ENCODE measurements around the gene COPE. TPM values are rescaled to one million over a fixed set of nuclear protein-coding genes. Genes with fewer than 3 reads are reported as not detected.
"Not testable (repeated sequence)": the region's sequence is repeated elsewhere in the genome, so short reads cannot be mapped to it uniquely, and the experiment has no call there.

The COPE gene
- total RNA-seq, 6 experiments from 2014 or later: 67.4 to 240 (median 97.1) TPM

GRCh38 chr19:18903156-18904037 lies 15.8 kb downstream of the COPE start:
- intact Hi-C loops (cut with DNase I): no loop called here
- Histone ChIP-seq H3K36me3 (peaks cover 0 to 16% (median 8%) of the 10 kb centered on the region in 4 donors), H3K27ac (no peak overlapping the region), H3K4me1 (no peaks in the 10 kb centered on the region), H3K9me3 (no peaks in the 10 kb centered on the region), H3K4me3 (no peak overlapping the region), H3K27me3 (no peaks in the 10 kb centered on the region)
- WGBS (ENCODE audit: insufficient coverage, low coverage, low lambda C conversion rate, missing lambda C conversion rate): 70% methylated on average over 4 of the region's 29 CpGs
- DNase-seq (peak in 1 of 3 donors; percentile 46), ATAC-seq (no peak)
- TF ChIP-seq POLR2A (IDR thresholded peaks at IDR 0.05) (no peak), CTCF (IDR thresholded peaks at IDR 0.05) (no peak)

GRCh38 chr19:18902519-18902918 lies 16.7 kb downstream of the COPE start:
- H3K4me3 ChIP-seq; H3K4me1 ChIP-seq; H3K9me3 ChIP-seq; intact Hi-C loops (cut with DNase I); H3K27me3 ChIP-seq; H3K27ac ChIP-seq; DNase-seq; ATAC-seq: not testable (repeated sequence)
- WGBS (ENCODE audit: insufficient coverage, low coverage, low lambda C conversion rate, missing lambda C conversion rate): 100% methylated on average over 2 of the region's 5 CpGs
- peaks cover 0 to 16% (median 8%) of the 10 kb centered on the region in 4 donors for H3K36me3 ChIP-seq

DNA sequence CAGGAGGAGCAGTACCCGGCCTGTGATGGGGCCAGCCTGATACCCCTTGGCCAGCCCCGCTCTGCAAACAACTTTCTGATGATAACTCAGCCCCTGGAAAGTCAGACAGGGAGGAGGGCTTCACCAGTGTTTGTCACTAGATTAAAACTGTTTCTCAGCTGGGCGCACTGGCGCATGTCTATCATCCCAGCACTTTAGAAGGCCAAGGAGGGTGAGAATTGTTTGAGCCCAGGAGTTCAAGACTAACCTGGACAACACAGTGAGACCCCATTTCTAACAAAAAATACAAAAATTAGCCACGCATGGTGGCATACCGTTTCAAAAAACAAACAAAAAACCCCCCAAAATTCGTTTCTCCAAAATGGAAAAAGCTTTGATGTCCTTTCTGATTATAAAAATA lies 17.7 kb downstream of the COPE start:
- 94% methylated on average over 5 of the region's 7 CpGs for WGBS (ENCODE audit: insufficient coverage, low coverage, low lambda C conversion rate, missing lambda C conversion rate)
- ATAC-seq (no peak), DNase-seq (no peak)
- Histone ChIP-seq H3K4me1 (no peaks in the 10 kb centered on the region), H3K36me3 (peaks cover 0 to 10% (median 4%) of the 10 kb centered on the region in 4 donors), H3K27me3 (no peaks in the 10 kb centered on the region), H3K27ac (no peak overlapping the region), H3K4me3 (no peak overlapping the region), H3K9me3 (no peaks in the 10 kb centered on the region)
- TF ChIP-seq POLR2A (IDR thresholded peaks at IDR 0.05): no peak
- no peak for TF ChIP-seq CTCF (IDR thresholded peaks at IDR 0.05)
- intact Hi-C loops (cut with DNase I): no loop called here

DNA sequence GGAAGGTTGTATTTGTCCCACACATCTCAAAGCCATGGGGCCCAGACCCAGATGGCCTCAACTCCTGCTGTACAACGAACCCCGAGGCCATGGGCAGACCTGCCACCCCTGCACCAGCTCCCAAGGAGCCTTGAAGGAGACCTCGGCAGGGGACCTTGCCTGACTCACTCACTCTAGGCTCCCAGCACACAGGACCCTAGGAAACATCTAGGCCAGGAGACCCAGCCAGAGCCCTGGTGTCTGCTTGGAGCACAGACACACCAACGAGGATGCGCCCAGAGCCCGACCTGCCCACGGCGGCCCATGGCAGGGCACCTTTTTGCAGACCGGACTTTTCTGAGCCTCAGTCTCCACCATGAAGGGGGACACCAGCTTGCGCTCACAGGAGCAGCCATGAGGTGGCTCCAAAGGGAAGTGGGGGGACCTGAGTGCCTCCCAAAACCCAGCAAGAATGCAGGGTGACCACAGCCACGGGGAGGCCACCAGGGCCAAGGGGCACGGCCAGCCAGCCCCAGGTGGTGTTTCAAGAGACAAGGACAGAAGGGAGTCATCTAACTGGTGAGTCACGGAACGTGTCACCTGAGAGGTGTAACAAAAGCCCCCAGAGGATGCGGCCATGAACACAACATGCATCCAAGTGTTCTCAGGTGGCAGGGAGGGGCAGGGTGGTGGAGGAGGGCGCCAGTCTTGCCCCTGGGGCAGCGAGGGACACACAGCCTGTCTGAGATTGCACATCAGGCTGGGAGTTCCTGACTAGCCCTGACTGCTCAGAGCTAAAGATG lies 18.3 kb downstream of the COPE start:
- TF ChIP-seq POLR2A (IDR thresholded peaks at IDR 0.05) (no peak), CTCF (IDR thresholded peaks at IDR 0.05) (no peak)
- no peaks in the 10 kb centered on the region for H3K4me1 ChIP-seq
- H3K9me3 ChIP-seq: no peaks in the 10 kb centered on the region
- H3K4me3 ChIP-seq: no peak overlapping the region
- H3K27me3 ChIP-seq: no peaks in the 10 kb centered on the region
- H3K36me3 ChIP-seq: peaks cover 0 to 10% (median 3%) of the 10 kb centered on the region in 4 donors
- WGBS (ENCODE audit: insufficient coverage, low coverage, low lambda C conversion rate, missing lambda C conversion rate): 100% methylated on average over 2 of the region's 17 CpGs
- ATAC-seq (no peak), DNase-seq (no peak)
- intact Hi-C loops (cut with DNase I): no loop called here
- no peak overlapping the region for H3K27ac ChIP-seq
